ENCODE results near the gene CST3.
"Not testable (repeated sequence)": the region's sequence is repeated elsewhere in the genome, so short reads cannot be mapped to it uniquely, and the experiment has no call there.

CST3 gene

GRCh38 chr20:23622839-23623343 lies 14.9 kb downstream of the CST3 start:
- H3K4me3 ChIP-seq = peak overlapping the region; percentile 42; the same call in 1 of the 2 replicates
- H3K9me3 ChIP-seq = peaks cover 9% of the 10 kb centered on the region
- no peak for TF ChIP-seq Cebpa-rat (IDR thresholded peaks at IDR 0.05)
- H3K9ac ChIP-seq = peak overlapping the region; percentile 11; the same call in 1 of the 2 replicates
- H3K36me3 ChIP-seq = no peaks in the 10 kb centered on the region
- H3K27ac ChIP-seq = peak overlapping the region; percentile 47; the same call in 1 of the 2 replicates
- peaks cover 35% of the 10 kb centered on the region for H3K4me1 ChIP-seq
- peak overlapping the region; percentile 79 for H3K4me2 ChIP-seq
- no peaks in the 10 kb centered on the region for H3K27me3 ChIP-seq
- no peaks in the 10 kb centered on the region for H4K20me1 ChIP-seq

GRCh38 chr20:23622401-23622800 lies 15.4 kb downstream of the CST3 start:
- not testable (repeated sequence) for H3K9me3 ChIP-seq, H3K27me3 ChIP-seq, H3K4me3 ChIP-seq, H3K27ac ChIP-seq, H4K20me1 ChIP-seq, H3K36me3 ChIP-seq, H3K9ac ChIP-seq
- Histone ChIP-seq H3K4me2 (peak overlapping the region; percentile 79), H3K4me1 (peaks cover 30% of the 10 kb centered on the region)

GRCh38 chr20:23620670-23621386 lies 16.9 kb downstream of the CST3 start:
- H3K27me3 ChIP-seq, H3K27ac ChIP-seq, H3K9me3 ChIP-seq, H3K4me3 ChIP-seq, H3K9ac ChIP-seq, H4K20me1 ChIP-seq, H3K36me3 ChIP-seq, H3K4me2 ChIP-seq: not testable (repeated sequence)
- peaks cover 15% of the 10 kb centered on the region for H3K4me1 ChIP-seq

- H3K9me3 ChIP-seq = no peaks in the 10 kb centered on the region
- H3K4me1 ChIP-seq = 0 out of 2 replicates have a peak, but pooled peaks cover under 1% of the 10 kb centered on the region
- H4K20me1 ChIP-seq = no peaks in the 10 kb centered on the region
- H3K9ac ChIP-seq = no peak overlapping the region
- no peak for TF ChIP-seq Cebpa-rat (IDR thresholded peaks at IDR 0.05)
- no peak overlapping the region for H3K4me2 ChIP-seq
- H3K4me3 ChIP-seq = no peak overlapping the region
- H3K36me3 ChIP-seq = no peaks in the 10 kb centered on the region
- H3K27ac ChIP-seq = no peak overlapping the region
- H3K27me3 ChIP-seq = no peaks in the 10 kb centered on the region
These were observed 23.6 kb downstream of the CST3 start for GRCh38 chr20:23614163-23614562.

- Histone ChIP-seq H3K9ac (no peak overlapping the region), H4K20me1 (no peaks in the 10 kb centered on the region), H3K9me3 (no peaks in the 10 kb centered on the region), H3K27me3 (no peaks in the 10 kb centered on the region), H3K36me3 (no peaks in the 10 kb centered on the region), H3K4me2 (no peak overlapping the region), H3K4me3 (no peak overlapping the region), H3K27ac (no peak overlapping the region), H3K4me1 (0 out of 2 replicates have a peak, but pooled peaks cover 4% of the 10 kb centered on the region)
- no peak for TF ChIP-seq Cebpa-rat (IDR thresholded peaks at IDR 0.05)
These were observed 24.1 kb downstream of the CST3 start for GRCh38 chr20:23613676-23614075.

GRCh38 chr20:23612396-23612795 lies 25.4 kb downstream of the CST3 start:
- Histone ChIP-seq H4K20me1 (no peaks in the 10 kb centered on the region), H3K9me3 (no peaks in the 10 kb centered on the region), H3K4me1 (peaks cover 8% of the 10 kb centered on the region), H3K4me3 (no peak overlapping the region), H3K4me2 (no peak overlapping the region), H3K36me3 (no peaks in the 10 kb centered on the region), H3K27ac (no peak overlapping the region), H3K9ac (no peak overlapping the region), H3K27me3 (no peaks in the 10 kb centered on the region)
- TF ChIP-seq Cebpa-rat (IDR thresholded peaks at IDR 0.05) = no peak

GRCh38 chr20:23609486-23610109 lies 28.2 kb downstream of the CST3 start:
- Histone ChIP-seq H3K4me2 (no peak overlapping the region), H3K27ac (no peak overlapping the region), H3K4me1 (peaks cover 21% of the 10 kb centered on the region), H3K36me3 (no peaks in the 10 kb centered on the region), H3K9me3 (no peaks in the 10 kb centered on the region), H4K20me1 (no peaks in the 10 kb centered on the region), H3K4me3 (no peak overlapping the region), H3K9ac (no peak overlapping the region), H3K27me3 (no peaks in the 10 kb centered on the region)
- no peak for TF ChIP-seq Cebpa-rat (IDR thresholded peaks at IDR 0.05)

- TF ChIP-seq Cebpa-rat (IDR thresholded peaks at IDR 0.05) = no peak
- Histone ChIP-seq H4K20me1 (no peaks in the 10 kb centered on the region), H3K4me3 (no peak overlapping the region), H3K4me2 (no peak overlapping the region), H3K4me1 (peaks cover 30% of the 10 kb centered on the region), H3K36me3 (no peaks in the 10 kb centered on the region), H3K9me3 (no peaks in the 10 kb centered on the region), H3K27me3 (no peaks in the 10 kb centered on the region), H3K9ac (no peak overlapping the region), H3K27ac (no peak overlapping the region)
These were observed 29.4 kb downstream of the CST3 start for GRCh38 chr20:23608251-23608846.

- Histone ChIP-seq H4K20me1 (no peaks in the 10 kb centered on the region), H3K4me3 (no peak overlapping the region), H3K27me3 (no peaks in the 10 kb centered on the region), H3K27ac (peak overlapping the region; percentile 36; the same call in 1 of the 2 replicates), H3K4me1 (peaks cover 37% of the 10 kb centered on the region), H3K36me3 (no peaks in the 10 kb centered on the region), H3K9ac (no peak overlapping the region), H3K4me2 (peak overlapping the region; percentile 56), H3K9me3 (no peaks in the 10 kb centered on the region)
- no peak for TF ChIP-seq Cebpa-rat (IDR thresholded peaks at IDR 0.05)
These were observed 30.1 kb downstream of the CST3 start for GRCh38 chr20:23607497-23608245.

Data from BLaER1 (cell line).